ENCODE data around the gene MYO1E.

MYO1E gene

GRCh38 chr15:59190291-59190690, 182.4 kb downstream of the MYO1E start:
- Histone ChIP-seq H3K36me3 (replicated peaks) (peaks cover 54% of the 10 kb centered on the region), H3K27ac (no peak overlapping the region), H3K4me3 (ENCODE audit: low read depth, low read length) (no peak overlapping the region), H3K27me3 (replicated peaks) (no peaks in the 10 kb centered on the region)
- no peak for DNase-seq
- in situ Hi-C loops (cut with HindIII; ENCODE audit: low pct_ligation_motif_present, low sequenced_read_pairs), result no loop called here
- TF ChIP-seq CTCF (IDR thresholded peaks at IDR 0.05; ENCODE audit: low read depth, low read length, missing control alignments), result no peak

- DNase-seq, result no peak
- H3K27ac ChIP-seq, result no peak overlapping the region
- no peaks in the 10 kb centered on the region for H3K27me3 ChIP-seq (replicated peaks)
- H3K36me3 ChIP-seq (replicated peaks), result peaks cover 50% of the 10 kb centered on the region
- in situ Hi-C loops (cut with HindIII; ENCODE audit: low pct_ligation_motif_present, low sequenced_read_pairs), result no loop called here
- no peak overlapping the region for H3K4me3 ChIP-seq (ENCODE audit: low read depth, low read length)
- TF ChIP-seq CTCF (IDR thresholded peaks at IDR 0.05; ENCODE audit: low read depth, low read length, missing control alignments), result no peak
Measured at GRCh38 chr15:59189241-59189640, 183.4 kb downstream of the MYO1E start.

- no peak overlapping the region for H3K4me3 ChIP-seq (ENCODE audit: low read depth, low read length)
- peaks cover 57% of the 10 kb centered on the region for H3K36me3 ChIP-seq (replicated peaks)
- H3K27ac ChIP-seq, result no peak overlapping the region
- TF ChIP-seq CTCF (IDR thresholded peaks at IDR 0.05; ENCODE audit: low read depth, low read length, missing control alignments), result no peak
- in situ Hi-C loops (cut with HindIII; ENCODE audit: low pct_ligation_motif_present, low sequenced_read_pairs), result no loop called here
- no peak for DNase-seq
- H3K27me3 ChIP-seq (replicated peaks), result no peaks in the 10 kb centered on the region
Measured at GRCh38 chr15:59186501-59186900, 186.2 kb downstream of the MYO1E start.

- DNase-seq, result no peak
- TF ChIP-seq CTCF (IDR thresholded peaks at IDR 0.05; ENCODE audit: low read depth, low read length, missing control alignments), result peak; percentile 38
- in situ Hi-C loops (cut with HindIII; ENCODE audit: low pct_ligation_motif_present, low sequenced_read_pairs), result no loop called here
- no peak overlapping the region for H3K27ac ChIP-seq
- peaks cover 60% of the 10 kb centered on the region for H3K36me3 ChIP-seq (replicated peaks)
- H3K4me3 ChIP-seq (ENCODE audit: low read depth, low read length), result no peak overlapping the region
- H3K27me3 ChIP-seq (replicated peaks), result no peaks in the 10 kb centered on the region
Measured at GRCh38 chr15:59185725-59186124, 186.9 kb downstream of the MYO1E start.

- in situ Hi-C loops (cut with HindIII; ENCODE audit: low pct_ligation_motif_present, low sequenced_read_pairs), result no loop called here
- no peak overlapping the region for H3K27ac ChIP-seq
- H3K4me3 ChIP-seq (ENCODE audit: low read depth, low read length), result no peak overlapping the region
- peak; percentile 53 for DNase-seq
- TF ChIP-seq CTCF (IDR thresholded peaks at IDR 0.05; ENCODE audit: low read depth, low read length, missing control alignments), result no peak
- H3K27me3 ChIP-seq (replicated peaks), result no peaks in the 10 kb centered on the region
- peaks cover 57% of the 10 kb centered on the region for H3K36me3 ChIP-seq (replicated peaks)
Measured at GRCh38 chr15:59180945-59181600, 191.6 kb downstream of the MYO1E start.

- Histone ChIP-seq H3K4me3 (ENCODE audit: low read depth, low read length) (no peak overlapping the region), H3K36me3 (replicated peaks) (peaks cover 49% of the 10 kb centered on the region), H3K27me3 (replicated peaks) (no peaks in the 10 kb centered on the region), H3K27ac (no peak overlapping the region)
- no peak for TF ChIP-seq CTCF (IDR thresholded peaks at IDR 0.05; ENCODE audit: low read depth, low read length, missing control alignments)
- in situ Hi-C loops (cut with HindIII; ENCODE audit: low pct_ligation_motif_present, low sequenced_read_pairs), result no loop called here
- DNase-seq, result no peak
Measured at GRCh38 chr15:59179717-59180116, 193.0 kb downstream of the MYO1E start.
